H9 (cell line): Measurements from ENCODE around the gene SDK1. TPM values are rescaled to one million over a fixed set of nuclear protein-coding genes. Genes with fewer than 3 reads are reported as not detected.

Source experiments
- DNase-seq: peaks from one replicate; pipeline ENCODE4 v3.0.0-alpha.2; 2017
- H2AFZ ChIP-seq: one replicate; pipeline ENCODE4 v1.6.1; 2013; ENCODE audit warnings: mild to moderate bottlenecking, low read length, control low read depth, moderate library complexity
- H2AK5ac ChIP-seq: 2 replicates; pipeline ENCODE4 v1.6.1; 2013; ENCODE audit warnings: low read length, control low read depth, mixed read lengths; ENCODE audit not compliant: insufficient read length
- H2BK120ac ChIP-seq: one replicate; pipeline ENCODE4 v1.6.1; 2013; ENCODE audit warnings: low read depth, mild to moderate bottlenecking, low read length, control low read depth, inconsistent platforms; ENCODE audit not compliant: poor library complexity, severe bottlenecking
- H2BK12ac ChIP-seq: 2 replicates; pipeline ENCODE4 v1.6.1; 2013; ENCODE audit warnings: low read length, control low read depth, mixed read lengths, low read depth; ENCODE audit not compliant: insufficient read length
- H2BK15ac ChIP-seq: 2 replicates; pipeline ENCODE4 v1.6.1; 2013; ENCODE audit warnings: low read depth, low read length, control low read depth
- H2BK20ac ChIP-seq: one replicate; pipeline ENCODE4 v1.6.1; 2013; ENCODE audit warnings: low read depth, mild to moderate bottlenecking, low read length, control low read depth, inconsistent platforms; ENCODE audit not compliant: poor library complexity, severe bottlenecking
- H2BK5ac ChIP-seq: 2 replicates; pipeline ENCODE4 v1.6.1; 2013; ENCODE audit warnings: low read length, control low read depth, mixed read lengths; ENCODE audit not compliant: insufficient read length
- H3K14ac ChIP-seq: 2 replicates; pipeline ENCODE4 v1.6.1; 2013; ENCODE audit warnings: low read length, control low read depth; ENCODE audit not compliant: insufficient read depth
- H3K18ac ChIP-seq: 2 replicates; pipeline ENCODE4 v1.6.1; 2013; ENCODE audit warnings: low read depth, mild to moderate bottlenecking, mixed read lengths, low read length, control low read depth; ENCODE audit not compliant: insufficient read length
- H3K23ac ChIP-seq: 2 replicates; pipeline ENCODE4 v1.6.1; 2013; ENCODE audit warnings: low read length, control low read depth, mixed read lengths, low read depth; ENCODE audit not compliant: insufficient read length
- H3K23me2 ChIP-seq: 2 replicates; pipeline ENCODE4 v1.6.1; 2013; ENCODE audit warnings: low read depth, mild to moderate bottlenecking, mixed read lengths, low read length, control low read depth; ENCODE audit not compliant: insufficient read length, poor library complexity, severe bottlenecking
- H3K27ac ChIP-seq: 2 replicates; pipeline ENCODE4 v1.5.1; 2013; ENCODE audit warnings: low read length, control low read depth, mixed read lengths, low read depth; ENCODE audit not compliant: insufficient read length
- H3K27me3 ChIP-seq: 2 replicates; pipeline ENCODE4 v1.6.1; 2013; ENCODE audit warnings: low read length, control low read depth, inconsistent platforms; ENCODE audit not compliant: insufficient read depth
- H3K4ac ChIP-seq: 2 replicates; pipeline ENCODE4 v1.6.1; 2013; ENCODE audit warnings: low read depth, mild to moderate bottlenecking, control low read depth, inconsistent platforms, low read length, moderate library complexity
- H3K4me1 ChIP-seq: 2 replicates; pipeline ENCODE4 v1.6.1; 2013; ENCODE audit warnings: low read length, control low read depth, inconsistent platforms; ENCODE audit not compliant: insufficient read depth
- H3K4me2 ChIP-seq: 2 replicates; pipeline ENCODE4 v1.6.1; 2013; ENCODE audit warnings: low read length, control low read depth, mixed read lengths; ENCODE audit not compliant: insufficient read length, insufficient read depth
- H3K56ac ChIP-seq: 2 replicates; pipeline ENCODE4 v1.6.1; 2013; ENCODE audit warnings: low read depth, mild to moderate bottlenecking, mixed read lengths, low read length, control low read depth; ENCODE audit not compliant: insufficient read length
- H3K79me1 ChIP-seq: 2 replicates; pipeline ENCODE4 v1.6.1; 2013; ENCODE audit warnings: low read depth, mild to moderate bottlenecking, moderate library complexity, low read length, control low read depth, inconsistent platforms; ENCODE audit not compliant: insufficient read depth, poor library complexity, severe bottlenecking
- H3K79me2 ChIP-seq: 2 replicates; pipeline ENCODE4 v1.6.1; 2013; ENCODE audit warnings: low read length, control low read depth, inconsistent platforms; ENCODE audit not compliant: insufficient read depth
- H3K9ac ChIP-seq: 2 replicates; pipeline ENCODE4 v1.6.1; 2013; ENCODE audit warnings: low read length, control low read depth, mixed read lengths; ENCODE audit not compliant: insufficient read length; ENCODE audit errors: extremely low read depth
- H3K9me3 ChIP-seq: one replicate; pipeline ENCODE4 v1.6.1; 2013; ENCODE audit warnings: low read depth, low read length, inconsistent platforms; ENCODE audit not compliant: control insufficient read depth
- H3T11ph ChIP-seq: one replicate; pipeline ENCODE4 v1.6.1; 2013; ENCODE audit warnings: mild to moderate bottlenecking, low read length, control low read depth, inconsistent platforms
- H4K20me1 ChIP-seq: one replicate; pipeline ENCODE4 v1.6.1; 2013; ENCODE audit not compliant: control insufficient read depth, insufficient read length, insufficient read depth
- H4K5ac ChIP-seq: 2 replicates; pipeline ENCODE4 v1.6.1; 2013; ENCODE audit warnings: low read depth, mild to moderate bottlenecking, mixed read lengths, low read length, control low read depth; ENCODE audit not compliant: insufficient read length
- H4K8ac ChIP-seq: replicated peaks from 2 replicates; pipeline ENCODE4 v1.6.1; 2013; ENCODE audit warnings: low read length, control low read depth, mixed read lengths, low read depth; ENCODE audit not compliant: insufficient read length
- H4K91ac ChIP-seq: 2 replicates; pipeline ENCODE4 v1.6.1; 2013; ENCODE audit warnings: low read depth, mild to moderate bottlenecking, moderate library complexity, mixed read lengths, low read length, control low read depth; ENCODE audit not compliant: insufficient read length
- H3K27ac Mint-ChIP-seq, 3 experiments: 2 replicates in 2 of 3; 3 replicates in 1 of 3; pipeline ENCODE4 v1.8.0; 2020 to 2021; ENCODE audit warnings: mixed read lengths in 3 of 3, mild to moderate bottlenecking in 1 of 3, moderate library complexity in 1 of 3
- H3K27me3 Mint-ChIP-seq: 2 replicates; pipeline ENCODE4 v1.8.0; 2021; ENCODE audit warnings: low read depth, mild to moderate bottlenecking, moderate library complexity, mixed read lengths
- H3K36me3 Mint-ChIP-seq, 3 experiments: 2 replicates in 2 of 3; 3 replicates in 1 of 3; pipeline ENCODE4 v1.8.0; 2020 to 2021; ENCODE audit warnings: low read depth in 3 of 3, mixed read lengths in 3 of 3; ENCODE audit not compliant: insufficient read depth in 1 of 3
- H3K4me1 Mint-ChIP-seq, 2 experiments: 2 replicates each; pipeline ENCODE4 v1.8.0; 2020; ENCODE audit warnings: mixed read lengths in 2 of 2
- H3K4me3 Mint-ChIP-seq, 2 experiments: 2 replicates in 1 of 2; 3 replicates in 1 of 2; pipeline ENCODE4 v1.8.0; 2020 to 2021; ENCODE audit warnings: mild to moderate bottlenecking in 2 of 2, mixed read lengths in 2 of 2, moderate library complexity in 1 of 2
- H3K9me3 Mint-ChIP-seq, 2 experiments: 2 replicates in 1 of 2; 3 replicates in 1 of 2; pipeline ENCODE4 v1.8.0; 2020; ENCODE audit warnings: mild to moderate bottlenecking in 2 of 2, mixed read lengths in 2 of 2, moderate library complexity in 1 of 2
- total RNA-seq: library from RNA; stranded (reverse); gene quantifications from 2 replicates; pipeline ENCODE4 v1.2.1, GENCODE V29; 2021
- TF ChIP-seq, protein P1 (sequence below): fragments of 200-600 bp; sonication (generic); conservative IDR thresholded peaks from 3 replicates; pipeline ENCODE4 v1.8.0; 2021; ENCODE audit warnings: antibody characterized with exemption, mild to moderate bottlenecking

SDK1 gene
- total RNA-seq, 1 experiment from 2014 or later = 8.7 TPM

DNA sequence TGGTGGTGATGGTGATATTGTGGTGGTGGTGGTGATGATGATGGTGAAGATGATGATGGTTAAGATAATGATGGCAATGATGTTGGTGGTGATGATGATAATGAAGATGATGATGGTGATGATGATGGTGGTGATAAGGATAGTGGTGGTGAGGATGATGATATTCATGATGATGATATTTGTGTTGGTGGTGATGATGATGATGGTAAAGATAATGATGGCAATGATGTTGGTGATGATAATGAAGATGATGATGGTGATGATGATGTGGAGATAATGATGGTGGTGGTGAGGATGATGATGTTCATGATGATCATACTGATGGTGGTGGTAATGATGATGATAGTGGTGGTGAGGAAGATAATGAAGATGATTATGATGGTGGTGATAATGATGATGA lies 30.7 kb upstream of the SDK1 start:
- Histone ChIP-seq H3K23ac (no peak overlapping the region), H3K4me2 (no peak overlapping the region), H3K27me3 (no peaks in the 10 kb centered on the region), H2BK120ac (no peak overlapping the region), H3K18ac (no peak overlapping the region), H4K5ac (no peak overlapping the region), H2BK15ac (no peak overlapping the region), H2AFZ (no peak overlapping the region), H3K9me3 (no peaks in the 10 kb centered on the region), H3T11ph (no peak overlapping the region), H4K8ac (no peak overlapping the region), H2BK20ac (no peak overlapping the region), H3K4me1 (no peaks in the 10 kb centered on the region), H3K14ac (no peak overlapping the region), H2AK5ac (no peak overlapping the region), H3K23me2 (no peaks in the 10 kb centered on the region), H2BK5ac (no peak overlapping the region), H3K79me2 (no peaks in the 10 kb centered on the region), H3K56ac (no peak overlapping the region), H4K20me1 (no peaks in the 10 kb centered on the region), H3K4ac (no peak overlapping the region), H3K27ac (no peak overlapping the region), H4K91ac (no peak overlapping the region), H3K9ac (no peak overlapping the region), H2BK12ac (no peak overlapping the region), H3K79me1 (no peaks in the 10 kb centered on the region)
- H3K27ac Mint-ChIP-seq = no peak overlapping the region
- H3K36me3 Mint-ChIP-seq = no peaks in the 10 kb centered on the region
- H3K4me3 Mint-ChIP-seq = no peak overlapping the region
- no peaks in the 10 kb centered on the region for H3K9me3 Mint-ChIP-seq
- peaks cover 6 to 8% of the 10 kb centered on the region in 2 experiments; a peak in 3 of 4 replicates for H3K4me1 Mint-ChIP-seq
- no peaks in the 10 kb centered on the region; the same call in none of the 2 replicates for H3K27me3 Mint-ChIP-seq
- DNase-seq = no peak
- TF ChIP-seq, protein P1, sequence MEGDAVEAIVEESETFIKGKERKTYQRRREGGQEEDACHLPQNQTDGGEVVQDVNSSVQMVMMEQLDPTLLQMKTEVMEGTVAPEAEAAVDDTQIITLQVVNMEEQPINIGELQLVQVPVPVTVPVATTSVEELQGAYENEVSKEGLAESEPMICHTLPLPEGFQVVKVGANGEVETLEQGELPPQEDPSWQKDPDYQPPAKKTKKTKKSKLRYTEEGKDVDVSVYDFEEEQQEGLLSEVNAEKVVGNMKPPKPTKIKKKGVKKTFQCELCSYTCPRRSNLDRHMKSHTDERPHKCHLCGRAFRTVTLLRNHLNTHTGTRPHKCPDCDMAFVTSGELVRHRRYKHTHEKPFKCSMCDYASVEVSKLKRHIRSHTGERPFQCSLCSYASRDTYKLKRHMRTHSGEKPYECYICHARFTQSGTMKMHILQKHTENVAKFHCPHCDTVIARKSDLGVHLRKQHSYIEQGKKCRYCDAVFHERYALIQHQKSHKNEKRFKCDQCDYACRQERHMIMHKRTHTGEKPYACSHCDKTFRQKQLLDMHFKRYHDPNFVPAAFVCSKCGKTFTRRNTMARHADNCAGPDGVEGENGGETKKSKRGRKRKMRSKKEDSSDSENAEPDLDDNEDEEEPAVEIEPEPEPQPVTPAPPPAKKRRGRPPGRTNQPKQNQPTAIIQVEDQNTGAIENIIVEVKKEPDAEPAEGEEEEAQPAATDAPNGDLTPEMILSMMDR = no peak
